T-helper 17 cell (primary cell): ENCODE data around the gene DPP6. TPM values are rescaled to one million over a fixed set of nuclear protein-coding genes. Genes with fewer than 3 reads are reported as not detected.
"Not testable (repeated sequence)": the region's sequence is repeated elsewhere in the genome, so short reads cannot be mapped to it uniquely, and the experiment has no call there.

ENCODE experiments used
- ATAC-seq: fragments of 150-1000 bp; cut with Tn5 transposase; 2 replicates; pipeline ENCODE4 v1.10.0; 2021; ENCODE audit warnings: mild to moderate bottlenecking, moderate library complexity
- DNase-seq, 3 donors: peaks; one replicate each; pipeline versions ENCODE4 v3.0.0 to v3.0.0-alpha.2; 2020 to 2021
- H3K9me3 ChIP-seq: one replicate; pipeline ENCODE4 v1.7.0; 2013; ENCODE audit warnings: low read length, mild to moderate bottlenecking; ENCODE audit not compliant: control insufficient read depth, poor library complexity, severe bottlenecking
- H3K27ac Mint-ChIP-seq: one replicate; pipeline ENCODE4 v1.8.0; 2022; ENCODE audit warnings: mild to moderate bottlenecking, moderate library complexity, mixed read lengths
- H3K27me3 Mint-ChIP-seq: one replicate; pipeline ENCODE4 v1.8.0; 2022; ENCODE audit warnings: mixed read lengths
- H3K36me3 Mint-ChIP-seq: one replicate; pipeline ENCODE4 v1.8.0; 2022; ENCODE audit warnings: low read depth, mixed read lengths
- H3K4me1 Mint-ChIP-seq: one replicate; pipeline ENCODE4 v1.8.0; 2022; ENCODE audit warnings: mild to moderate bottlenecking, mixed read lengths
- H3K4me3 Mint-ChIP-seq: one replicate; pipeline ENCODE4 v1.8.0; 2022; ENCODE audit warnings: mild to moderate bottlenecking, moderate library complexity, mixed read lengths
- total RNA-seq, 4 donors: library from RNA in 2 of 4; stranded (reverse) in 2 of 4; gene quantifications; one replicate each; pipeline ENCODE4 v1.2.3 and lab custom pipeline; 2022 to 2026

Gene DPP6
- total RNA-seq, 2 donors from 2014 or later: not detected

- H3K9me3 ChIP-seq, H3K27me3 Mint-ChIP-seq, DNase-seq, H3K36me3 Mint-ChIP-seq, H3K27ac Mint-ChIP-seq, H3K4me3 Mint-ChIP-seq, ATAC-seq, H3K4me1 Mint-ChIP-seq: not testable (repeated sequence)
Measured at GRCh38 chr7:154053466-154054312, 1.5 kb downstream of the DPP6 start.

- DNase-seq, H3K36me3 Mint-ChIP-seq, H3K4me3 Mint-ChIP-seq, H3K9me3 ChIP-seq, H3K4me1 Mint-ChIP-seq, ATAC-seq, H3K27me3 Mint-ChIP-seq, H3K27ac Mint-ChIP-seq: not testable (repeated sequence)
Measured at GRCh38 chr7:154054664-154055063, 2.5 kb downstream of the DPP6 start.

DNA sequence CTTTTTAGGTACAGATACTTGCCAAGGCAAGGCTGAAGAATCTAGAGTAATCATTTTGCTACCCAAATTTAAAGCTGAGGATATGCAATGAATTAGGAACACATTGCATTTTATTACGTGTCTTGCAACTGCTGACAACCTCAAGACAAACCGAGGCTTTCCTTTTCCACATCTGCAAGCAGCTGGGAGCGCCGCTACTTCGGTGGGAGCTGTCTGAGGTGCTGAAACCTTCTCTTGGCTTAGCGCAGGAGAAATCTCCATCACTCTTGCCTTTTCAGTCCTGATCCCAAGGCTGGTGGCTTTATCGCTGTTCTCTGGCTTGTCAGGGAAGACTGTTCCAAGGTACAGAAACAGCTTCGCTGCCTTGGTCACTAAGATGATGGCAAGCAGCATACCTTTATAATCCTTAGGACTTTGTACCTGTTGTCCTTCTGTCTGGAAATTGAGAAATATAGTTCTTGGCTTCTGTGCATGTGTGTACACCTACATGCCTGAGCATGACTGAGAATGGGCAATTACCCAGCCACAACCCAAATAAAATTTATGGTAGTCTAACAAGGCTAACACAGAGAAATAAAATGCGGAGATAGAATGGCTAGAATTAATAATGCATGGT lies 3.4 kb downstream of the DPP6 start:
- DNase-seq, H3K4me1 Mint-ChIP-seq: not testable (repeated sequence)

GRCh38 chr7:154058783-154059182 lies 6.6 kb downstream of the DPP6 start:
- not testable (repeated sequence) for ATAC-seq, H3K27me3 Mint-ChIP-seq, H3K4me3 Mint-ChIP-seq, H3K9me3 ChIP-seq, H3K27ac Mint-ChIP-seq, H3K36me3 Mint-ChIP-seq, H3K4me1 Mint-ChIP-seq, DNase-seq

More for the DNA sequence above, 3.4 kb downstream of the DPP6 start:
- not testable (repeated sequence) for H3K36me3 Mint-ChIP-seq, ATAC-seq, H3K27ac Mint-ChIP-seq, H3K27me3 Mint-ChIP-seq, H3K4me3 Mint-ChIP-seq, H3K9me3 ChIP-seq

DNA sequence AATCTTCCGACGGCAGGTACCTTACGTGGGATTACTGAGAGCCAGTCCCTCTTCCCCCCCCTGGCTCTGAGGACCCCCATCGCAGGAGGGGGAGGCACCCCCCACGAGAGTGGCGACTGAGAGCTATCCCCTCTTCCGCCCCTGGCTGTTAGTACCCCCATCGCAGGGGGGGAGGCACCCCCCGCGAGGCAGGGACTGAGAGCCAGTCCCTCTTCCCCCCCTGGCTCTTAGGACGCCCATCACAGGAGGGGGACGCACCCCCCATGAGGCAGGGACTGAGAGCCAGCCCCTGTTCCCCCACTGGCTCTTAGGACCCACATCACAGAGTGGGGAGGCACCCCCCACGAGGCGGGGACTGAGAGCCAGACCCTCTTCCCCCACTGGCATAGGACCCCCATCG lies 8.4 kb downstream of the DPP6 start:
- not testable (repeated sequence) for ATAC-seq

DNA sequence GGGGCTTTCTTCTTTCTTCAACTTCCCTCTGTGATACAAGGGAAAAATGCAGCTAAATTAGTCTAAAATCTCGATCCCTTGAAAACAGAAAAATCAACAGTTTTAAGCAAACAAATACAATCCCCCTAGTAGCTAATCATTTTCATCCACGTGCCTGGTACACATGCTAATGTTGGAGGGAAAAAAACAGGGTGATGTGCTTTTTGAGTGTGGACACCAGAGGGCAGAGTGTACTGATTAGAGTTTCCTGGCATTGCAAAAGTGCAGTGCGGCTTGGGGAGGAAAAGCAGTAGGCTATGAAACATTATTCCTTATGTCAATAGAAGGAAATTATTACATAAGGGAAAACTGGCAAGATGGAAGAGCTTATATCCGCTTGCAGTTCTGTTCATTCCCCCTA lies 19.6 kb downstream of the DPP6 start:
- not testable (repeated sequence) for H3K27me3 Mint-ChIP-seq, H3K27ac Mint-ChIP-seq, H3K4me3 Mint-ChIP-seq, H3K36me3 Mint-ChIP-seq, ATAC-seq, H3K9me3 ChIP-seq, H3K4me1 Mint-ChIP-seq, DNase-seq

More for the DNA sequence above, 8.4 kb downstream of the DPP6 start:
- not testable (repeated sequence) for H3K27ac Mint-ChIP-seq, H3K9me3 ChIP-seq, DNase-seq, H3K4me1 Mint-ChIP-seq, H3K36me3 Mint-ChIP-seq, H3K27me3 Mint-ChIP-seq, H3K4me3 Mint-ChIP-seq

DNA sequence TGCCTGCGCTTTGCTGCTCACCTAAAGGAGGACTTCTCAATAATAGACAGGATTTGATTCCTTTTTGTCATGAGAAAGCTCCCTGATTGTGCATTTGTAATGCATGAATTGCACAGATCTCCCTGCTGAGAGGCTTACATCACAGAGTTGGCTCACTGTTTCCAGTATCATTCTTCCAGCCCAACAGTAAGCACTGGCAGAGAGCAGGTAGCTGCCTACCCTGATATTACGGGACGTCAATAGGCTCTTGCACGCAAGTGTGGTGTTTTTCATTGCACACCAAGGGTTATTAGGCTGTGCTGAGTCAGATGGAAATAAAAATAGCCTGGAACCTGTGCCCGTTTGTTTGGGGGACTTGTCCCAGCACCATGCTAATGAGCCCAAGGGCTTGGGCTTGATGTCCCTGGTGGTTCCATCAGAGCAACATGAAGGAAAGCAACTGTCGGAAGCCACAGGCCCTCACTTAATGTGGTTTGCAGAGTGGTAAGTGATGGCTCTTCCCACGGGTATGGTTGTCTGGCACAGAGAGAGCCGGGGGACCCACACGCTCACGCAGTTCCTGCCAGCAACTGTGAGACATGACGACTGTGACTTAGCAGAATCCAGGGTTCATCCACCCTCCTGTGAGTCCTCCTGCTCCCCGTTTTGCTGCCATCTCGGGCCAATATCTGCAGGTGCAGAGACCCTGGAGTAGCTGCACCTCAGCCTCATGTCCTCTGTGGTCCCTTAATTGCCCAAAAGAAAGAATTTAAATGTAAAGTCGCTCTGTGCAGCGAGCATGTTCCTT lies 20.4 kb downstream of the DPP6 start:
- not testable (repeated sequence) for H3K4me3 Mint-ChIP-seq, H3K27ac Mint-ChIP-seq, DNase-seq, H3K27me3 Mint-ChIP-seq, H3K9me3 ChIP-seq, H3K4me1 Mint-ChIP-seq, H3K36me3 Mint-ChIP-seq, ATAC-seq

DNA sequence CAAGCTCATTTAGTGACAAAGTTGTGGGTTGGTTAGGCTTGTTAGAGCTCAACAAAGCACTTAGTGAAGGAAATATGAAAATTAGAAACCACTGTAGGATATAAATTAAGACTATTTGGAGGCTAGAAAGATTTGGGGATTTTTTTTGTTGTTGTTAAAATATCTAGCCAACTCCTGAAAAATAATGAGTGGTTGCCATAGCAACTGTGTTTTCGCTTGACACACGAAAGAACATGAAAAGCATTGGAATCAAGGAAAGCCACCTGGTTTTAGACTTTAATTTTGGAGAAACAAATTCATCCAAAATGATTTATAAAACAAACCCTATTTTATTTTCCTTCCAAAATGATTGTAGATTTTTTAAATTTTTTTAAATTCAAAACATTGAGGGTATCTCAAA lies 26.3 kb downstream of the DPP6 start:
- not testable (repeated sequence) for H3K27ac Mint-ChIP-seq

GRCh38 chr7:154080249-154080648 lies 28.1 kb downstream of the DPP6 start:
- ATAC-seq, H3K4me3 Mint-ChIP-seq, H3K4me1 Mint-ChIP-seq, H3K9me3 ChIP-seq, H3K36me3 Mint-ChIP-seq, H3K27me3 Mint-ChIP-seq, DNase-seq, H3K27ac Mint-ChIP-seq: not testable (repeated sequence)

More for the DNA sequence above, 26.3 kb downstream of the DPP6 start:
- H3K36me3 Mint-ChIP-seq, H3K27me3 Mint-ChIP-seq, H3K4me1 Mint-ChIP-seq, DNase-seq, H3K9me3 ChIP-seq, ATAC-seq, H3K4me3 Mint-ChIP-seq: not testable (repeated sequence)

DNA sequence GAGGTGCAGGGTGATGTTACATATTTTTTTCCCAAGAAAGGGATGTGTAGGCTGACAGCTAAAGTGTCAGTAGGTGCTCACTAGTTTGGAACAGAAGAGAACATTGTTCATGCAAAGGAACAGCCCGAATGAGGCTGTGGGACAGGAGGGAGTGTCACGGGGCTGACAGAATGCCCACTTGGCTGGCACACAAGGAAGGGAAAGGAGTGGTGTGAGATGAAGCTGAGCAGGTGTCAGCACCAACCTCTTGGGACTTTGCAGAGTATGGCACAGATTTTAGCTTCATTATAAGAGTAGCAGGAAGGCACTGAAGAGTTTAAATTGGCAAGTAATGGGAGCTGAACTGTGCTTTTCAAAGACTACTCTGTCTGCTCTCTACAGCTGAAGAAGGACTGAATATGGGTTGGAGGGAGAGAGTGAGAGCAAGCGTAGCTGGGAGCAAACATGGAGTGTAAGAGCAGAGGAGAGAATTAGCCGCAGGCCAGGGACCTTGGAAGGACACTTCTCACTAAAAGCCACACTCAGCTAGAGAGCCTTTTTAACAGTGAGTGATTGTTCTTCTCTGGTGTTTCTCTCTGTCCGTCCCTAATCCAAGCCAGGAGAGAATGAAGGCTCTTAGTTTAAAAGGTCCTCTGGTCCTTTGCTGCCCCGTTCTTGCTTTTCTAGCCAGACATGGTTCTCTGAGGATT lies 35.0 kb downstream of the DPP6 start:
- H3K27ac Mint-ChIP-seq, H3K9me3 ChIP-seq, DNase-seq, H3K27me3 Mint-ChIP-seq, ATAC-seq, H3K4me3 Mint-ChIP-seq, H3K4me1 Mint-ChIP-seq, H3K36me3 Mint-ChIP-seq: not testable (repeated sequence)

DNA sequence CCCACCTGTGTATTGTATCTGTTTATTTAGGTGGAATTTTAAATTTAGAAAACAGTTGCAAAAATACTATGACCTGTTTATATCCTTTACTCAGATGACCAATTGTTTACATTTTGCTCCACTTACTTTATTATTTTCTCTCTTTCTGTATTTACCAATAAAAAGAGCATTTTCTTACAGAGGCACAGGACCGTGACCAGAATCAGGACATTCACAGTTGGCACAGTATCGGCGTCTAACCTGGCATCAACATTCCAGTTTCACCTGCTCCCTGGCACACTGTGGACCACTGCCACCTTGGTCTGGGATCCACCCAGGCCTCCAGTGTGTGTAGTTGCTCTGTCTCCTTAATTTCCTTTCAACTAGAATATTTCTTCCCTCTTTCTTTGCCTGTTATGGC lies 39.9 kb downstream of the DPP6 start:
- not testable (repeated sequence) for H3K27me3 Mint-ChIP-seq, DNase-seq, H3K4me1 Mint-ChIP-seq, ATAC-seq, H3K4me3 Mint-ChIP-seq, H3K27ac Mint-ChIP-seq, H3K9me3 ChIP-seq, H3K36me3 Mint-ChIP-seq

- not testable (repeated sequence) for H3K27ac Mint-ChIP-seq, ATAC-seq, H3K9me3 ChIP-seq, H3K36me3 Mint-ChIP-seq, H3K27me3 Mint-ChIP-seq, DNase-seq, H3K4me1 Mint-ChIP-seq, H3K4me3 Mint-ChIP-seq
Measured at GRCh38 chr7:154095201-154095600, 43.0 kb downstream of the DPP6 start.

DNA sequence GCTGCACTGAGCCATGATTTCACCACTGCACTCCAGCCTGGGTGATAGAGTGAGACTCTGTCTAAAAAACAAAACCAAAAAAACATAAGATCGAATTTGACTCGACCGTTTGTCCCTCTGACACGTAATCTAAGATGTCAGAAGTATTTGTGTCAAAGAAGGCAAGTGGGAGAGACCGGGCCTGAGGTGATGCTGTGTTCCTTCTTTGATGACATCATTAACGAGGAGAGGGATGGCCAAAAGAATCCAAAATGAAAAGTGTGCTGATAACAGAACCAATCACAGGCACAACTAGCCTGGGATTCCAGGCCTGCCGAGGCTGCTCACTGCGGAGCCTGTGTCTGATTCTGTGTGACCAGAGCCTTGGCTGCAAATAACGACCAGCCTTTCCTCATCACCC lies 52.9 kb downstream of the DPP6 start:
- H3K27ac Mint-ChIP-seq, DNase-seq, H3K36me3 Mint-ChIP-seq, H3K4me1 Mint-ChIP-seq, ATAC-seq, H3K4me3 Mint-ChIP-seq, H3K27me3 Mint-ChIP-seq, H3K9me3 ChIP-seq: not testable (repeated sequence)
